KMS-11 (cell line): ENCODE measurements around the gene SEMA3C.

ENCODE experiments used
- H2AFZ ChIP-seq: fragments of 200-600 bp; sonication (generic); 2 replicates; pipeline ENCODE4 v1.6.1; 2016; ENCODE audit warnings: antibody characterized with exemption, mixed run types, low read depth
- H3K27ac ChIP-seq: fragments of 200-600 bp; sonication (generic); 2 replicates; pipeline ENCODE4 v1.6.1; 2016; ENCODE audit warnings: mild to moderate bottlenecking, mixed run types
- H3K27me3 ChIP-seq: fragments of 200-600 bp; sonication (generic); 2 replicates; pipeline ENCODE4 v1.6.1; 2017; ENCODE audit warnings: mild to moderate bottlenecking, low read depth, mixed run types, moderate library complexity; ENCODE audit not compliant: insufficient read depth
- H3K36me3 ChIP-seq: fragments of 200-600 bp; sonication (generic); 2 replicates; pipeline ENCODE4 v1.6.1; 2017; ENCODE audit warnings: mild to moderate bottlenecking, mixed run types; ENCODE audit not compliant: insufficient read depth
- H3K4me1 ChIP-seq: fragments of 200-600 bp; sonication (generic); 2 replicates; pipeline ENCODE4 v1.6.1; 2016; ENCODE audit warnings: mild to moderate bottlenecking, low read depth, mixed run types; ENCODE audit not compliant: poor library complexity, severe bottlenecking
- H3K4me2 ChIP-seq: fragments of 200-600 bp; sonication (generic); 2 replicates; pipeline ENCODE4 v1.7.0; 2016; ENCODE audit warnings: mild to moderate bottlenecking, mixed run types
- H3K4me3 ChIP-seq: fragments of 200-600 bp; sonication (generic); IDR thresholded peaks from 2 replicates; pipeline ENCODE4 v1.6.1; 2017; ENCODE audit warnings: low read depth, low read length, mixed read lengths; ENCODE audit not compliant: insufficient read depth
- H3K79me2 ChIP-seq: fragments of 200-600 bp; sonication (generic); 2 replicates; pipeline ENCODE4 v1.6.1; 2016; ENCODE audit warnings: low read depth, mixed run types; ENCODE audit not compliant: insufficient read depth
- H3K9ac ChIP-seq: fragments of 200-600 bp; sonication (generic); 2 replicates; pipeline ENCODE4 v1.6.1; 2016; ENCODE audit warnings: mild to moderate bottlenecking, mixed run types
- H4K20me1 ChIP-seq: fragments of 200-600 bp; sonication (generic); 2 replicates; pipeline ENCODE4 v1.6.1; 2016; ENCODE audit warnings: mild to moderate bottlenecking, mixed run types; ENCODE audit not compliant: insufficient read depth
- TF ChIP-seq, protein P1 (sequence below): fragments of 200-600 bp; sonication (generic); conservative IDR thresholded peaks from 2 replicates; pipeline ENCODE4 v1.6.1; 2017; ENCODE audit warnings: low read depth, mild to moderate bottlenecking, antibody characterized with exemption, low read length, moderate library complexity, mixed read lengths

Gene SEMA3C

DNA sequence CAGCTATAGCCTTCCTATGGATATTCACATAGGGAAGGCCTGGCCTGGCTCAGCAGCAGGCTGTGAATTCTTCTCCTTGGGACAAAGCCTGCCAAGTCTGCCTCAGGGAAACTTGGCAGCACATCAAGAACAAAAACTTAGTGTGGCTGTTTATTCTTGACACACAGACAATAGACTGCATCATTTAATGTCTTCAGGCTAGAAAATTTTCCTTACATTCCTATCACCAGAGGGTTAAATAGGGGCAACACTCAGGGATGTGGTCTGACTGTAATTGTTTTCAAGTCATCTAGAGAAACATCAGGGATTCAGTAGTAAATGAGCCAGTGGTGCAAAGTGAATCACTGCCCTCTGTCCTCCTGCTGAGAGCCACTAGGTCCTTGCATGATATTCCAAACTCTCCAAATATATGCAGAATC, 137.3 kb downstream of the SEMA3C start:
- no peak overlapping the region for H3K9ac ChIP-seq
- no peaks in the 10 kb centered on the region for H3K4me1 ChIP-seq
- H4K20me1 ChIP-seq = no peaks in the 10 kb centered on the region
- H3K27ac ChIP-seq = no peak overlapping the region
- H3K79me2 ChIP-seq = no peaks in the 10 kb centered on the region
- no peak overlapping the region for H2AFZ ChIP-seq
- H3K27me3 ChIP-seq = no peaks in the 10 kb centered on the region
- TF ChIP-seq, protein P1, sequence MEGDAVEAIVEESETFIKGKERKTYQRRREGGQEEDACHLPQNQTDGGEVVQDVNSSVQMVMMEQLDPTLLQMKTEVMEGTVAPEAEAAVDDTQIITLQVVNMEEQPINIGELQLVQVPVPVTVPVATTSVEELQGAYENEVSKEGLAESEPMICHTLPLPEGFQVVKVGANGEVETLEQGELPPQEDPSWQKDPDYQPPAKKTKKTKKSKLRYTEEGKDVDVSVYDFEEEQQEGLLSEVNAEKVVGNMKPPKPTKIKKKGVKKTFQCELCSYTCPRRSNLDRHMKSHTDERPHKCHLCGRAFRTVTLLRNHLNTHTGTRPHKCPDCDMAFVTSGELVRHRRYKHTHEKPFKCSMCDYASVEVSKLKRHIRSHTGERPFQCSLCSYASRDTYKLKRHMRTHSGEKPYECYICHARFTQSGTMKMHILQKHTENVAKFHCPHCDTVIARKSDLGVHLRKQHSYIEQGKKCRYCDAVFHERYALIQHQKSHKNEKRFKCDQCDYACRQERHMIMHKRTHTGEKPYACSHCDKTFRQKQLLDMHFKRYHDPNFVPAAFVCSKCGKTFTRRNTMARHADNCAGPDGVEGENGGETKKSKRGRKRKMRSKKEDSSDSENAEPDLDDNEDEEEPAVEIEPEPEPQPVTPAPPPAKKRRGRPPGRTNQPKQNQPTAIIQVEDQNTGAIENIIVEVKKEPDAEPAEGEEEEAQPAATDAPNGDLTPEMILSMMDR = no peak
- H3K36me3 ChIP-seq = no peaks in the 10 kb centered on the region
- no peak overlapping the region for H3K4me2 ChIP-seq
- H3K4me3 ChIP-seq = no peak overlapping the region

DNA sequence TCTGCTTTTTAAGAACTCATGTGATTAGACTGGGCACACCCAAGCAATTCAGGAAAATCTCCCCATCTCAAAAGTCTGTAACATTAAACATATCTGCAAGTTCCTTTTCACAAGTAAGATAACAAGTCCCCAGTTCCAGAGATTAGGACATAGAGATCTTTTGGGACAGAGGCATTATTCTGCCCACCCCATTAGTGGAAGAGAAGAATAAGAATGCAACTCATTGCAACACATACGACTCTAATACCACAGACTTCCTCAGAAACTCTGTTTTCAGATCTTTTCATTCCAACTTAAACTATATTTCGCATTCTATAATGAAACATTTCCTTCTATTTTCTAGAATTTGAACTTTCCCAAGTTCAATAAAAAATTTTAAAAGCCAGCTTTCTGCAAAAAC, 137.7 kb downstream of the SEMA3C start:
- Histone ChIP-seq H3K27ac (no peak overlapping the region), H2AFZ (no peak overlapping the region), H3K36me3 (no peaks in the 10 kb centered on the region), H4K20me1 (no peaks in the 10 kb centered on the region), H3K4me3 (no peak overlapping the region), H3K4me2 (no peak overlapping the region), H3K4me1 (no peaks in the 10 kb centered on the region), H3K9ac (no peak overlapping the region), H3K79me2 (no peaks in the 10 kb centered on the region), H3K27me3 (no peaks in the 10 kb centered on the region)
- TF ChIP-seq, protein P1 = no peak

DNA sequence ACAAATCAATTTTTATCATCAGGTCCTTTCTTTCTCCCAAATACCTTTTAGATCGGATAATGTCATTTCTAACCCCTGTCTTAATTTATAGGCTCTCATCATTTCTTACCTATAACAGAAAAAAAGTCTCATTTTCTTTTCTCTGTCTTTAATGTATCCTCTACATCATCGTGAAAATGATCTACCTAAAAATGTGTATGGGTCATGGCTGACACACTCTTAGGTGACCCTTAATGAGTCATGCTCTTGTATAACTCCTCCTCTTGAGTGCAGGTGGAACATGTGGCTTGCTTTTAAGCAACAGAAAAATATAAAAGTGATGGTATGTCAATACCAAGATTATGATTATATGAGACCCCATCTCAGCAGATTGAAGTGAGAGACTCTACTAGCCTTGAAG, 139.4 kb downstream of the SEMA3C start:
- peaks cover 5% of the 10 kb centered on the region for H3K4me1 ChIP-seq
- no peak overlapping the region for H3K4me2 ChIP-seq
- TF ChIP-seq, protein P1 = no peak
- H3K27ac ChIP-seq = no peak overlapping the region
- no peaks in the 10 kb centered on the region for H4K20me1 ChIP-seq
- no peaks in the 10 kb centered on the region for H3K36me3 ChIP-seq
- no peaks in the 10 kb centered on the region for H3K27me3 ChIP-seq
- H3K9ac ChIP-seq = no peak overlapping the region
- H2AFZ ChIP-seq = no peak overlapping the region
- no peak overlapping the region for H3K4me3 ChIP-seq
- no peaks in the 10 kb centered on the region for H3K79me2 ChIP-seq

DNA sequence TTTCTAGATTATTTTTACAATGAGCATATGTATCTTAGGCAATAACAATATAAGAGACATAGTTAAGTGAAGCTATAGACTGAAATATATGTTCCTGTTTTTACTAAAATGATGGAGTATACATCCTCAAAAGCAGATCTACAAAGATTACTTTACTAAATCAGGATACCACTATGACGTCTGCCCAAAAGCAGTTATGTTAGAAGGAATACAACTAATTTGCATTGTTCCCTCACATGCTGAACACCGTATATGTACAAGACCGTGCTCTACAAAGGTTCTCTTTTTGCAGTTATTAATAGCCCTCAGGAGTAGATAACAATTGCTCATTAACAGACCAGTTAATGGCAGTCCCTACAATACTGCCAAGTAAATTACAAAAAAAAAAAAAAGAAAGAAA, 143.0 kb downstream of the SEMA3C start:
- H2AFZ ChIP-seq = no peak overlapping the region
- no peaks in the 10 kb centered on the region for H4K20me1 ChIP-seq
- H3K4me3 ChIP-seq = no peak overlapping the region
- no peaks in the 10 kb centered on the region for H3K36me3 ChIP-seq
- peaks cover 5% of the 10 kb centered on the region for H3K4me1 ChIP-seq
- H3K9ac ChIP-seq = no peak overlapping the region
- no peaks in the 10 kb centered on the region for H3K79me2 ChIP-seq
- no peak overlapping the region for H3K4me2 ChIP-seq
- no peak overlapping the region for H3K27ac ChIP-seq
- H3K27me3 ChIP-seq = no peaks in the 10 kb centered on the region
- TF ChIP-seq, protein P1 = no peak
